Erythroblast (primary cell): Measurements from ENCODE around the gene IL18R1.

ENCODE experiments used
- GATA1 ChIP-seq: IDR thresholded peaks from 2 replicates; pipeline ENCODE4 v1.6.1; 2011; ENCODE audit warnings: low read depth, mild to moderate bottlenecking, control low read depth, low read length, moderate library complexity
- POLR2A ChIP-seq: IDR thresholded peaks from 2 replicates; pipeline ENCODE4 v1.6.1; 2011; ENCODE audit warnings: mild to moderate bottlenecking, low read length

- TF ChIP-seq POLR2A (no peak), GATA1 (no peak)
These were observed 20.5 kb downstream of the IL18R1 start for GRCh38 chr2:102376052-102376591.
